Gastroesophageal sphincter (tissue), 3 donors: ENCODE measurements around the gene MAP1LC3A.

Source experiments
- POLR2A ChIP-seq, 2 donors: fragments of 450-650 bp; IDR thresholded peaks; one replicate each; pipeline ENCODE4 v1.6.1; 2017; ENCODE audit warnings: antibody characterized with exemption in 2 of 2, mild to moderate bottlenecking in 2 of 2, moderate library complexity in 1 of 2
- TF ChIP-seq, protein P1 (sequence below), 4 experiments: fragments of 200-600 bp in 2 of 4; fragments of 450-650 bp in 2 of 4; sonication (generic) in 1 of 4; IDR thresholded peaks; one replicate each; pipeline ENCODE4 v1.5.1; 2017 to 2019; ENCODE audit warnings: antibody characterized with exemption in 4 of 4, mild to moderate bottlenecking in 2 of 4, moderate library complexity in 2 of 4

DNA sequence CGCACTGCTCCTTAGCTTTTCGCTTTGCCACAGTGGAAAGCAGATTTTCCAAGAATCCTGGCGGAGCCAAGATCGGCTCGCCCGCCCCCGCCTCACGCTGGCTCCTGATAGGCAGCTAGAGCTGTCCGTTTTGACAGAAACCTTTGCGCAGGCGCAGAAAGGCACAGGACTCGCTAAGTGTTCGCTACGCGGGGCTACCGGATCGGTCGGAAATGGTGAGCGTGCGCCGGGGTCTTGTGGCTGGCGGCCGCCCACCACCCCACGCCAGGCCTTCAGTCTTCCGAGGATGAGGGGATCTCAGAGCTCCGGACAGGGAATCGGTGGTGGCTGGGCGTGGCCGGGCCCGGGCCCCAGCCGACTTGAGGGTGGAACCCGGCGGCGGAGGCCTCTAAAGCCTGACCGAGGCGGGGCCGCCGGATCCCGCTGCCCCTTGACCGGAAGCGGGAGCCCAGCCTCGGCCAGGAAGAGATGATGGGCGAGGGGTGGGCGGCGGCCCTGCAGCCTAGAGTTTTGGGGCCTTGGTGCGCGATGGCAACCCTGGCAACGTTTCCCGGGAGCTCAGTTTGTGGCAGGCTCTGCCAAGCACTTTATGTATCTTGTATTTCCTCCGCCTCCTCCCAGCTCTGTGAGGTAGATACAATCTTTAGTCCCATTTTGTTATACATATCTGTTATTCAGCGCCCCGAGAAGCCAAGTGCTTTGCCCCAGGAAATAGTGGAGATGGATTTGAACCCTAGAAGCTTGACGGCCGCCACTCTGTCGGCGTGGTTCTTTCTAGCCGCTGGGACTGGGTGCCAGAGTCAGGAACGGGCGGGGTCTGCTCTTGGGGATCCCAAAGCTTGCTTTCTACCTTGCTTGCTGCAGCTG, 42.0 kb upstream of the MAP1LC3A start, which contains the start of gene DYNLRB1:
- TF ChIP-seq POLR2A (IDR thresholded peaks at IDR 0.05) = peak; percentile 84 to 88
- TF ChIP-seq, protein P1, sequence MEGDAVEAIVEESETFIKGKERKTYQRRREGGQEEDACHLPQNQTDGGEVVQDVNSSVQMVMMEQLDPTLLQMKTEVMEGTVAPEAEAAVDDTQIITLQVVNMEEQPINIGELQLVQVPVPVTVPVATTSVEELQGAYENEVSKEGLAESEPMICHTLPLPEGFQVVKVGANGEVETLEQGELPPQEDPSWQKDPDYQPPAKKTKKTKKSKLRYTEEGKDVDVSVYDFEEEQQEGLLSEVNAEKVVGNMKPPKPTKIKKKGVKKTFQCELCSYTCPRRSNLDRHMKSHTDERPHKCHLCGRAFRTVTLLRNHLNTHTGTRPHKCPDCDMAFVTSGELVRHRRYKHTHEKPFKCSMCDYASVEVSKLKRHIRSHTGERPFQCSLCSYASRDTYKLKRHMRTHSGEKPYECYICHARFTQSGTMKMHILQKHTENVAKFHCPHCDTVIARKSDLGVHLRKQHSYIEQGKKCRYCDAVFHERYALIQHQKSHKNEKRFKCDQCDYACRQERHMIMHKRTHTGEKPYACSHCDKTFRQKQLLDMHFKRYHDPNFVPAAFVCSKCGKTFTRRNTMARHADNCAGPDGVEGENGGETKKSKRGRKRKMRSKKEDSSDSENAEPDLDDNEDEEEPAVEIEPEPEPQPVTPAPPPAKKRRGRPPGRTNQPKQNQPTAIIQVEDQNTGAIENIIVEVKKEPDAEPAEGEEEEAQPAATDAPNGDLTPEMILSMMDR (IDR thresholded peaks at IDR 0.05) = peak in 1 of 4 experiments; percentile 1
